WTC11 (cell line): ENCODE measurements around the gene C16orf90. TPM values are rescaled to one million over a fixed set of nuclear protein-coding genes. Genes with fewer than 3 reads are reported as not detected.

Experiments
- AFF4 ChIP-seq: sonication (generic); formaldehyde crosslinking; IDR thresholded peaks from 2 replicates; pipeline ENCODE4 v1.8.1; 2023; ENCODE audit warnings: mild to moderate bottlenecking, missing genetic modification reagents, borderline replicate concordance
- ATF1 ChIP-seq: sonication (generic); formaldehyde crosslinking; IDR thresholded peaks from 2 replicates; pipeline ENCODE4 v1.8.1; 2023; ENCODE audit warnings: mild to moderate bottlenecking, moderate library complexity, missing genetic modification reagents
- CREM ChIP-seq: sonication (generic); formaldehyde crosslinking; IDR thresholded peaks from 2 replicates; pipeline ENCODE4 v1.8.1; 2022; ENCODE audit warnings: mild to moderate bottlenecking, missing genetic modification reagents, moderate library complexity
- EMX1 ChIP-seq: fragments of 250-450 bp; sonication (Bioruptor Pico); IDR thresholded peaks from 2 replicates; pipeline ENCODE4 v1.8.0; 2021; ENCODE audit warnings: mild to moderate bottlenecking
- ERG ChIP-seq: fragments of 250-450 bp; sonication (Bioruptor Pico); IDR thresholded peaks from 2 replicates; pipeline ENCODE4 v1.8.0; 2021; ENCODE audit warnings: mild to moderate bottlenecking
- ESRRA ChIP-seq: sonication (generic); formaldehyde crosslinking; IDR thresholded peaks from 2 replicates; pipeline ENCODE4 v1.8.1; 2022; ENCODE audit warnings: mild to moderate bottlenecking, missing genetic modification reagents, borderline replicate concordance
- FOXK1 ChIP-seq: sonication (generic); formaldehyde crosslinking; IDR thresholded peaks from 2 replicates; pipeline ENCODE4 v1.8.0; 2022; ENCODE audit warnings: mild to moderate bottlenecking, moderate library complexity, missing genetic modification reagents
- FOXP4 ChIP-seq: sonication (generic); formaldehyde crosslinking; IDR thresholded peaks from 2 replicates; pipeline ENCODE4 v1.8.0; 2022; ENCODE audit warnings: mild to moderate bottlenecking, missing genetic modification reagents
- GABPB1 ChIP-seq: sonication (generic); formaldehyde crosslinking; IDR thresholded peaks from 2 replicates; pipeline ENCODE4 v1.8.1; 2023; ENCODE audit warnings: mild to moderate bottlenecking, missing genetic modification reagents
- GTF2I ChIP-seq: fragments of 250-450 bp; sonication (Bioruptor Pico); conservative IDR thresholded peaks from 2 replicates; pipeline ENCODE4 v1.4.0; 2021; ENCODE audit warnings: mild to moderate bottlenecking
- HMGA2 ChIP-seq: fragments of 250-450 bp; sonication (Bioruptor Pico); IDR thresholded peaks from 2 replicates; pipeline ENCODE4 v1.4.0; 2021; ENCODE audit warnings: mild to moderate bottlenecking, moderate library complexity
- MXD4 ChIP-seq: fragments of 250-450 bp; sonication (Bioruptor Pico); IDR thresholded peaks from 2 replicates; pipeline ENCODE4 v1.8.0; 2021; ENCODE audit warnings: mild to moderate bottlenecking, moderate library complexity, borderline replicate concordance
- MYBL2 ChIP-seq: sonication (generic); formaldehyde crosslinking; IDR thresholded peaks from 2 replicates; pipeline ENCODE4 v1.8.1; 2023; ENCODE audit warnings: mild to moderate bottlenecking, moderate library complexity, missing genetic modification reagents
- SMAD4 ChIP-seq: sonication (generic); formaldehyde crosslinking; IDR thresholded peaks from 2 replicates; pipeline ENCODE4 v1.8.0; 2022; ENCODE audit warnings: mild to moderate bottlenecking, missing genetic modification reagents
- TCF7 ChIP-seq: sonication (generic); formaldehyde crosslinking; IDR thresholded peaks from 2 replicates; pipeline ENCODE4 v1.8.0; 2022; ENCODE audit warnings: mild to moderate bottlenecking, low read depth, missing genetic modification reagents, moderate library complexity
- ZNF121 ChIP-seq: sonication (generic); formaldehyde crosslinking; IDR thresholded peaks from 2 replicates; pipeline ENCODE4 v1.8.0; 2023; ENCODE audit warnings: missing genetic modification reagents
- ZNF219 ChIP-seq: sonication (generic); formaldehyde crosslinking; IDR thresholded peaks from 2 replicates; pipeline ENCODE4 v1.8.0; 2023; ENCODE audit warnings: missing genetic modification reagents, mild to moderate bottlenecking, borderline replicate concordance
- ZNF232 ChIP-seq: sonication (generic); formaldehyde crosslinking; IDR thresholded peaks from 2 replicates; pipeline ENCODE4 v1.8.0; 2022; ENCODE audit warnings: mild to moderate bottlenecking, missing genetic modification reagents
- ZNF671 ChIP-seq: fragments of 250-450 bp; sonication (Bioruptor Pico); IDR thresholded peaks from 2 replicates; pipeline ENCODE4 v1.8.0; 2021; ENCODE audit warnings: mild to moderate bottlenecking
- total RNA-seq: library from RNA; stranded (reverse); gene quantifications from 3 replicates; pipeline ENCODE4 v1.2.3, GENCODE V29; 2021
- TF ChIP-seq, protein P1 (sequence below): fragments of 250-450 bp; sonication (Bioruptor Pico); conservative IDR thresholded peaks from 2 replicates; pipeline ENCODE4 v1.9.0; 2021; ENCODE audit warnings: mild to moderate bottlenecking
- TF ChIP-seq, protein P2 (sequence below): fragments of 250-450 bp; sonication (Bioruptor Pico); IDR thresholded peaks from 2 replicates; pipeline ENCODE4 v1.9.0; 2021; ENCODE audit warnings: mild to moderate bottlenecking, borderline replicate concordance
- TF ChIP-seq, protein P3 (sequence below): sonication (generic); formaldehyde crosslinking; IDR thresholded peaks from 2 replicates; pipeline ENCODE4 v1.8.0; 2022; ENCODE audit warnings: mild to moderate bottlenecking, missing genetic modification reagents
- TF ChIP-seq, protein P4 (sequence below): sonication (generic); formaldehyde crosslinking; IDR thresholded peaks from 2 replicates; pipeline ENCODE4 v1.8.1; 2023; ENCODE audit warnings: mild to moderate bottlenecking, missing genetic modification reagents

The C16orf90 gene
- total RNA-seq, 1 experiment from 2014 or later: not detected

DNA sequence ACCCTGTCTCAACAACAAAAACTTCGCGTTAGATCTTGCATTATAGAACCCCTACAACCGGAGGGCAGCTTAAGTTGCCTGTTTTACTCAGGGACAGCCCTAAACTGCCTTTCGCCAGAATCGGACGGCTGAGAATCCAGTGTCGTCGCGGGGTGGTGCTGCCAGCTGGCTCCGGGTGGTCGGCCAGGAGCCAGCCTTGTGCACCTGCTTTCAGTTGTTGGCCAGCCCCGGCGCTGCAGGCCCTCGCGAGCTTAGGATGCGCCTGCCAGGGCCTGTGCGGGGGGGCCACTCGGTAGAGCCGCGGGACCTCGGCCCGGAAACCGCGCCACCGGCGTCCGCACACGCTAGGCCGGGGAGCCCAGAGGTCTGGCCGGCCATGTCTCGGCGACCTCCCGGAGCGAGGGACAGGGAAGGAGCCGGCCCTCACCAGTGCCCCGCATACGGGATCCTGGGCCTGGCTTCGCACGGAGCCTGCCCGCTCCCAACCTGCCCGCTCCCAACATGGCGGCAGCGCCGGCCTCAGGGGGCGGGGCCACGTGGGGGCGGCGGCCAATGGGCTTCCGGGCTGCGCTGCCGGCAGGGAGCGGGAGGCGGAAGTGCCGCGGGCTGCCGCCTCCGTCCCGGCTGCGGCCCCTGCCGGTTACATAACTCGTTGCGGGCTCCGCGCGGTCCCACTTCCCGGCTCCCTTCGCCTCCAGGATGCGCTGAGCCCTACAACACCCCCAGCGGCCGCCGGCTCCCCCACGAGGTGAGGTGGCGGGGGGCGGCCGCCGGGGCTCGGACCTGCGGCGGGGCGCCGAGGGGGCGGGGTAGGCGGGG is 37.6 kb downstream of the C16orf90 start (continued):
- TF ChIP-seq AFF4 (CRISPR knock-in tag): no peak
- peak; percentile 55; the same call in 1 of the 2 replicates for TF ChIP-seq MYBL2 (CRISPR knock-in tag)
- no peak for TF ChIP-seq TCF7 (CRISPR knock-in tag)
- no peak for TF ChIP-seq ZNF219
- TF ChIP-seq MXD4 (CRISPR knock-in tag): no peak
- TF ChIP-seq GTF2I: no peak
- TF ChIP-seq GABPB1 (CRISPR knock-in tag): peak; percentile 60; the same call in 1 of the 2 replicates
- TF ChIP-seq FOXK1: no peak
- no peak for TF ChIP-seq ZNF671 (CRISPR knock-in tag)
- peak; percentile 13; the same call in 1 of the 2 replicates for TF ChIP-seq FOXP4 (CRISPR knock-in tag)
- TF ChIP-seq SMAD4 (CRISPR knock-in tag): no peak
- TF ChIP-seq EMX1 (CRISPR knock-in tag): no peak
- no peak for TF ChIP-seq ERG (CRISPR knock-in tag)
- TF ChIP-seq ATF1: no peak; the same call in 1 of the 2 replicates
- TF ChIP-seq, protein P1, sequence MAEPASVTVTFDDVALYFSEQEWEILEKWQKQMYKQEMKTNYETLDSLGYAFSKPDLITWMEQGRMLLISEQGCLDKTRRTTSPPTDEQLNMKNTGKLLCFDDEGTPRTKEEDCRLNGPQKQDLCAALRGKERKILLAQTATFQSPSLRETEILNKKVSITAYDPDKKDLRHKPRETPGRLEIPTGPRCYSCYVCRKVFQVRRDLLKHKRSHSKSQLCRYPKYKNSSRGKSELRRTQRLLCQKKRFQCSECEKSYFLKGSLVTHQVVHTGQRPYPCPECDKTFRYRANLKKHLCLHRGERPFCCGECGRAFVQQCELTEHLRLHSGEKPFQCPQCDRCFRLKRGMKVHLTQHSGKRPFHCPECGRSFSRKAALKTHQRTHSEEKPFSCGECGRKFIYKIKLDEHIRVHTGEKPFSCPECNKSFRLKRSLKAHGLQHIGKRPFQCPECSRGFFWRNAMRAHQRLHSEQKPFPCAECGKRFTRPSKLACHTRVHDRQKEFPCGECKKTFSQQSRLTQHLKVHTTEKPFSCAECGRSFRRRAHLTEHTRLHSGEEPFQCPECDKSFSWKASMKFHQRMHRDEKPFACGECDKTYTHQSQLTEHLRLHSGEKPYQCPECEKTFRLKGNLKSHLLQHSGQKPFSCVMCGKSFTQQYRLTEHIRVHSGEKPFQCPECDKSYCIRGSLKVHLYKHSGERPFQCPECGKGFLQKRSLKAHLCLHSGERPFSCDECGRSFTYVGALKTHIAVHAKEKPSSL (CRISPR knock-in tag): no peak
- TF ChIP-seq ZNF232 (CRISPR knock-in tag): peak; percentile 79; the same call in 1 of the 2 replicates
- TF ChIP-seq ESRRA (CRISPR knock-in tag): no peak; the same call in 1 of the 2 replicates
- TF ChIP-seq, protein P2, sequence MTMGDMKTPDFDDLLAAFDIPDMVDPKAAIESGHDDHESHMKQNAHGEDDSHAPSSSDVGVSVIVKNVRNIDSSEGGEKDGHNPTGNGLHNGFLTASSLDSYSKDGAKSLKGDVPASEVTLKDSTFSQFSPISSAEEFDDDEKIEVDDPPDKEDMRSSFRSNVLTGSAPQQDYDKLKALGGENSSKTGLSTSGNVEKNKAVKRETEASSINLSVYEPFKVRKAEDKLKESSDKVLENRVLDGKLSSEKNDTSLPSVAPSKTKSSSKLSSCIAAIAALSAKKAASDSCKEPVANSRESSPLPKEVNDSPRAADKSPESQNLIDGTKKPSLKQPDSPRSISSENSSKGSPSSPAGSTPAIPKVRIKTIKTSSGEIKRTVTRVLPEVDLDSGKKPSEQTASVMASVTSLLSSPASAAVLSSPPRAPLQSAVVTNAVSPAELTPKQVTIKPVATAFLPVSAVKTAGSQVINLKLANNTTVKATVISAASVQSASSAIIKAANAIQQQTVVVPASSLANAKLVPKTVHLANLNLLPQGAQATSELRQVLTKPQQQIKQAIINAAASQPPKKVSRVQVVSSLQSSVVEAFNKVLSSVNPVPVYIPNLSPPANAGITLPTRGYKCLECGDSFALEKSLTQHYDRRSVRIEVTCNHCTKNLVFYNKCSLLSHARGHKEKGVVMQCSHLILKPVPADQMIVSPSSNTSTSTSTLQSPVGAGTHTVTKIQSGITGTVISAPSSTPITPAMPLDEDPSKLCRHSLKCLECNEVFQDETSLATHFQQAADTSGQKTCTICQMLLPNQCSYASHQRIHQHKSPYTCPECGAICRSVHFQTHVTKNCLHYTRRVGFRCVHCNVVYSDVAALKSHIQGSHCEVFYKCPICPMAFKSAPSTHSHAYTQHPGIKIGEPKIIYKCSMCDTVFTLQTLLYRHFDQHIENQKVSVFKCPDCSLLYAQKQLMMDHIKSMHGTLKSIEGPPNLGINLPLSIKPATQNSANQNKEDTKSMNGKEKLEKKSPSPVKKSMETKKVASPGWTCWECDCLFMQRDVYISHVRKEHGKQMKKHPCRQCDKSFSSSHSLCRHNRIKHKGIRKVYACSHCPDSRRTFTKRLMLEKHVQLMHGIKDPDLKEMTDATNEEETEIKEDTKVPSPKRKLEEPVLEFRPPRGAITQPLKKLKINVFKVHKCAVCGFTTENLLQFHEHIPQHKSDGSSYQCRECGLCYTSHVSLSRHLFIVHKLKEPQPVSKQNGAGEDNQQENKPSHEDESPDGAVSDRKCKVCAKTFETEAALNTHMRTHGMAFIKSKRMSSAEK (CRISPR knock-in tag): no peak
- peak; percentile 49; the same call in 1 of the 2 replicates for TF ChIP-seq CREM
- TF ChIP-seq, protein P3, sequence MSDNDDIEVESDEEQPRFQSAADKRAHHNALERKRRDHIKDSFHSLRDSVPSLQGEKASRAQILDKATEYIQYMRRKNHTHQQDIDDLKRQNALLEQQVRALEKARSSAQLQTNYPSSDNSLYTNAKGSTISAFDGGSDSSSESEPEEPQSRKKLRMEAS (CRISPR knock-in tag): peak; percentile 90
- TF ChIP-seq ZNF121: no peak
- TF ChIP-seq, protein P4, sequence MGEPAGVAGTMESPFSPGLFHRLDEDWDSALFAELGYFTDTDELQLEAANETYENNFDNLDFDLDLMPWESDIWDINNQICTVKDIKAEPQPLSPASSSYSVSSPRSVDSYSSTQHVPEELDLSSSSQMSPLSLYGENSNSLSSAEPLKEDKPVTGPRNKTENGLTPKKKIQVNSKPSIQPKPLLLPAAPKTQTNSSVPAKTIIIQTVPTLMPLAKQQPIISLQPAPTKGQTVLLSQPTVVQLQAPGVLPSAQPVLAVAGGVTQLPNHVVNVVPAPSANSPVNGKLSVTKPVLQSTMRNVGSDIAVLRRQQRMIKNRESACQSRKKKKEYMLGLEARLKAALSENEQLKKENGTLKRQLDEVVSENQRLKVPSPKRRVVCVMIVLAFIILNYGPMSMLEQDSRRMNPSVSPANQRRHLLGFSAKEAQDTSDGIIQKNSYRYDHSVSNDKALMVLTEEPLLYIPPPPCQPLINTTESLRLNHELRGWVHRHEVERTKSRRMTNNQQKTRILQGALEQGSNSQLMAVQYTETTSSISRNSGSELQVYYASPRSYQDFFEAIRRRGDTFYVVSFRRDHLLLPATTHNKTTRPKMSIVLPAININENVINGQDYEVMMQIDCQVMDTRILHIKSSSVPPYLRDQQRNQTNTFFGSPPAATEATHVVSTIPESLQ (CRISPR knock-in tag): no peak; the same call in 1 of the 2 replicates
- no peak for TF ChIP-seq HMGA2 (CRISPR knock-in tag)
